SH-SY5Y (cell line): ENCODE data around the gene BAG1.

Source experiments
- GATA2 ChIP-seq: IDR thresholded peaks from 2 replicates; pipeline ENCODE4 v1.6.1; 2011; ENCODE audit warnings: mild to moderate bottlenecking, low read depth, low read length
- GATA3 ChIP-seq: IDR thresholded peaks from 2 replicates; pipeline ENCODE4 v1.6.1; 2011; ENCODE audit warnings: low read depth, mild to moderate bottlenecking, low read length, moderate library complexity

GRCh38 chr9:33297432-33297831, 32.9 kb upstream of the BAG1 start:
- TF ChIP-seq GATA2 (no peak), GATA3 (no peak)
